DOHH2 (cell line): ENCODE results near the gene VGF.

Experiments used
- H3F3A ChIP-seq: fragments of 200-600 bp; sonication (generic), shearing (Covaris generic); 2 replicates; pipeline ENCODE4 v1.6.0; 2016; ENCODE audit warnings: antibody characterized with exemption, mild to moderate bottlenecking; ENCODE audit not compliant: control insufficient read depth, insufficient read depth
- H3K27ac ChIP-seq: fragments of 200-600 bp; sonication (generic); 2 replicates; pipeline ENCODE4 v1.5.1; 2014; ENCODE audit warnings: low read depth, mild to moderate bottlenecking, low read length, moderate library complexity
- H3K27me3 ChIP-seq: fragments of 200-600 bp; sonication (generic); 2 replicates; pipeline ENCODE4 v1.6.1; 2014; ENCODE audit warnings: mild to moderate bottlenecking, low read length, mixed read lengths; ENCODE audit not compliant: control insufficient read depth
- H3K36me3 ChIP-seq: fragments of 200-600 bp; sonication (generic); 2 replicates; pipeline ENCODE4 v1.6.1; 2014; ENCODE audit warnings: mild to moderate bottlenecking, low read length, moderate library complexity, mixed read lengths; ENCODE audit not compliant: control insufficient read depth
- H3K4me1 ChIP-seq: fragments of 200-600 bp; sonication (generic); 2 replicates; pipeline ENCODE4 v1.6.1; 2014; ENCODE audit warnings: mild to moderate bottlenecking, low read length, mixed read lengths; ENCODE audit not compliant: control insufficient read depth
- H3K4me2 ChIP-seq: fragments of 200-600 bp; sonication (generic); 2 replicates; pipeline ENCODE4 v1.6.0; 2014; ENCODE audit warnings: mild to moderate bottlenecking, low read length, moderate library complexity
- H3K4me3 ChIP-seq: fragments of 200-600 bp; sonication (generic); 2 replicates; pipeline ENCODE4 v1.5.1; 2014; ENCODE audit warnings: mild to moderate bottlenecking, low read length, mixed read lengths
- H3K79me2 ChIP-seq: fragments of 200-600 bp; sonication (generic); 2 replicates; pipeline ENCODE4 v1.6.1; 2014; ENCODE audit warnings: mild to moderate bottlenecking, low read length, mixed read lengths; ENCODE audit not compliant: control insufficient read depth
- H3K9me2 ChIP-seq: fragments of 200-600 bp; sonication (generic); replicated peaks from 2 replicates; pipeline ENCODE4 v1.6.1; 2014; ENCODE audit warnings: mild to moderate bottlenecking, low read length, mixed read lengths; ENCODE audit not compliant: control insufficient read depth
- H3K9me3 ChIP-seq: fragments of 200-600 bp; sonication (generic); 2 replicates; pipeline ENCODE4 v1.6.1; 2014; ENCODE audit warnings: antibody characterized with exemption, low read length, mixed read lengths; ENCODE audit not compliant: control insufficient read depth, insufficient read depth
- H4K20me1 ChIP-seq: fragments of 200-600 bp; sonication (generic); 2 replicates; pipeline ENCODE4 v1.6.0; 2014; ENCODE audit warnings: low read depth, mild to moderate bottlenecking, antibody characterized with exemption, low read length, moderate library complexity; ENCODE audit not compliant: control insufficient read depth, insufficient read depth
- CTCF ChIP-seq: fragments of 200-600 bp; sonication (generic); IDR thresholded peaks from one replicate; pipeline ENCODE4 v1.5.1; 2014; ENCODE audit warnings: antibody characterized with exemption, mild to moderate bottlenecking, low read depth, low read length; ENCODE audit not compliant: poor library complexity, severe bottlenecking
- EZH2phosphoT487 ChIP-seq: fragments of 200-600 bp; sonication (generic); IDR thresholded peaks from 2 replicates; pipeline ENCODE4 v1.6.1; 2017; ENCODE audit warnings: borderline replicate concordance, mild to moderate bottlenecking, antibody characterized with exemption, low read length, moderate library complexity, mixed read lengths

VGF gene

GRCh38 chr7:101186844-101187428 lies 21.6 kb upstream of the VGF start:
- Histone ChIP-seq H3K4me3 (no peak overlapping the region), H4K20me1 (no peaks in the 10 kb centered on the region), H3K9me2 (no peaks in the 10 kb centered on the region), H3K9me3 (no peaks in the 10 kb centered on the region), H3K4me2 (no peak overlapping the region), H3K79me2 (no peaks in the 10 kb centered on the region), H3K27ac (no peak overlapping the region), H3F3A (no peaks in the 10 kb centered on the region), H3K27me3 (peaks cover 9% of the 10 kb centered on the region; the same call in 1 of the 2 replicates), H3K4me1 (peaks cover 9% of the 10 kb centered on the region), H3K36me3 (no peaks in the 10 kb centered on the region)
- no peak for TF ChIP-seq EZH2phosphoT487
- no peak for TF ChIP-seq CTCF

GRCh38 chr7:101186194-101186593 lies 20.8 kb upstream of the VGF start:
- no peaks in the 10 kb centered on the region for H3K36me3 ChIP-seq
- no peak for TF ChIP-seq EZH2phosphoT487
- TF ChIP-seq CTCF = no peak
- H3K4me1 ChIP-seq = peaks cover 9% of the 10 kb centered on the region
- no peak overlapping the region for H3K4me2 ChIP-seq
- H4K20me1 ChIP-seq = no peaks in the 10 kb centered on the region
- H3K9me2 ChIP-seq = no peaks in the 10 kb centered on the region
- H3K79me2 ChIP-seq = no peaks in the 10 kb centered on the region
- H3K4me3 ChIP-seq = no peak overlapping the region
- no peaks in the 10 kb centered on the region for H3K9me3 ChIP-seq
- peaks cover 9% of the 10 kb centered on the region; the same call in 1 of the 2 replicates for H3K27me3 ChIP-seq
- no peak overlapping the region for H3K27ac ChIP-seq
- H3F3A ChIP-seq = no peaks in the 10 kb centered on the region

DNA sequence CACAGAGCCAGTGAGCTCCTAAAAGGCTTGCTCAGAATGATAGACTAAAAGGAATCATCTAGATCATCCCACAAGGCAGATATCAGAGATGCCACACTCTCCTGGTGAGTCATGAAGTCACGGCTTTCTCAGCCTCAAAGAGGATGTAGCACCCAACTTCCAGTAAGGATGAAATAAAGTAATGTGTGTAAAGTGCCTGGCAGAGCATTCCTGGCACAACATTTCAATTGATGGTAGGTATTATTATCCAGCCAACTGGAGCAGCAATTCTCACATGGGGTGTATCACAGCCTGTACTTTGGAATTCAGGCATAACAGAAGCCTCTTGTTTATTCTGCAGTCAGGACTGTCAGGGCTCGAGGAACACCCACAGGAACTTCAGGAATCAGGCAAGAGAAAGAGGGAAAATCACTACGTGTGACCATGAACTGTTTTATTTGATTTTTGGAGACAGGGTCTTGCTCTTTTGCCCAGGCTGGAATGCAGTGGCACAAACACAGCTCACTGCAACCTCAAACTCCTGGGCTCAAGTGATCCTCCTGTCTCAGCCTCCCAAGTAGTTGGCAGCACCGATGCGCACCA lies 20.0 kb upstream of the VGF start:
- Histone ChIP-seq H3K27ac (no peak overlapping the region), H4K20me1 (no peaks in the 10 kb centered on the region), H3K4me1 (peaks cover 9% of the 10 kb centered on the region), H3K36me3 (no peaks in the 10 kb centered on the region), H3K27me3 (peaks cover 13% of the 10 kb centered on the region), H3K9me2 (no peaks in the 10 kb centered on the region), H3F3A (no peaks in the 10 kb centered on the region), H3K4me2 (no peak overlapping the region), H3K9me3 (no peaks in the 10 kb centered on the region), H3K4me3 (no peak overlapping the region), H3K79me2 (no peaks in the 10 kb centered on the region)
- no peak for TF ChIP-seq CTCF
- TF ChIP-seq EZH2phosphoT487 = no peak
